ENCODE results near the gene INSIG1. TPM values are rescaled to one million over a fixed set of nuclear protein-coding genes. Genes with fewer than 3 reads are reported as not detected.

INSIG1 gene
- total and polyA plus RNA-seq, 4 donors: 47.2 to 136 (median 59.2) TPM

DNA sequence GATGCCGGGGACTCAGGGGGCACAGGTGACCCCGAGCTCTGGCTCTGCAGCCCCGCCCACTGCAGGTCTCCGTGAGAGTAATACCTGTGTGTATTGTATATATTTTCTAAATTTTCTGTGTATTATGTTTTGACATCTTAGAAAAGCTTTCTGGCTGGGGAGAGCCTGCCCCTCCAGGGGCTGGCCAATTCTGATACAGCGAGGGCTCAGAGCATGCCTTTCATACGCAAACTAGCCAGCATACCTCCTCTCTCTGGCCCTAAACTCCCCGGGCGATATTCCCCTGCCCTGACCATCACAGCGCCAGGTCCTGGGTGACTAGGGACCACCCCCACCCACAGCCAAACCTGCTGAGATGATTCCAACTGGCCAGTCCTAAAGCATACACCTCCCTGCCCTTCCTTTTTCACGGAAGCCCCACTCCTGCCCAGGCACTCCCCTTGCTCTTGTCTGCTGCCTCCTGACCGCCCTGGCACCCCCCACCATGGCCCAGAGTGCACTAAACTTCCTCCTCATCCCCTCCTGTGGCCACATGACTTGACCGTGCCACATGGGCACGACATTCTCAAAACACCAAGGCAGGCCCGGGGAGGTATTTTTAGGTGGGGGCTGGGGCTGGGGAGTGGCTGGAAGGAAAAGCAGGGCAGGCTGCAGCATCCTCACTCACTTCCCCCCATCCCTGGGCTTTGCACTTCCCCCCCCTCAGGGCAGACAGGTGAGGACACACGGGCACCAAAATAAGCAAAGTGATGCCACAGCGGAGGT, 61.5 kb downstream of the INSIG1 start:
- Histone ChIP-seq H3K4me1 (ENCODE audit: control insufficient read depth, insufficient read depth, low read length) (peaks cover 3% of the 10 kb centered on the region), H3K27ac (ENCODE audit: low read depth, low read length) (no peak overlapping the region), H3K9me3 (ENCODE audit: control insufficient read depth, insufficient read depth, low read length) (no peaks in the 10 kb centered on the region), H3K27me3 (ENCODE audit: control insufficient read depth, insufficient read depth, low read length) (peaks cover 15% of the 10 kb centered on the region), H3K36me3 (ENCODE audit: control insufficient read depth, insufficient read depth, low read length) (no peaks in the 10 kb centered on the region), H3K4me3 (ENCODE audit: low read depth, low read length) (no peak overlapping the region)
- whole genome bisulfite sequencing (ENCODE audit: insufficient coverage): 45% methylated on average over 12 of the region's 16 CpGs
- DNase-seq (ENCODE audit: low read depth in 4 of 6, low spot score in 6 of 6): no peak

Other genes starting within 250 kb of the INSIG1 start
- gene HTR5A, start 227.6 kb upstream of the INSIG1 start, total RNA-seq: 1 to 10 TPM in 1 of 2 donors, under 1 TPM in 1; 0.99 to 3.4 TPM
- 1 to 10 TPM; 6.0 to 6.3 TPM for gene HTR5A, start 227.6 kb upstream of the INSIG1 start, polyA plus RNA-seq (ENCODE audit: insufficient read length in 2 of 2)
- gene EN2, start 160.3 kb downstream of the INSIG1 start, total RNA-seq: under 1 TPM in 1 of 2 donors, not detected in 1; 0.72 TPM
- gene EN2, start 160.3 kb downstream of the INSIG1 start, polyA plus RNA-seq (ENCODE audit: insufficient read length in 2 of 2): under 1 TPM; 0.06 to 0.22 TPM
- gene CNPY1, start 248.7 kb downstream of the INSIG1 start, total RNA-seq: under 1 TPM; 0.66 to 0.79 TPM
- gene CNPY1, start 248.7 kb downstream of the INSIG1 start, polyA plus RNA-seq (ENCODE audit: insufficient read length in 2 of 2): under 1 TPM in 1 of 2 donors, not detected in 1; 0.41 TPM